MM.1S (cell line): ENCODE data around the gene STX10.
"Not testable (repeated sequence)": the region's sequence is repeated elsewhere in the genome, so short reads cannot be mapped to it uniquely, and the experiment has no call there.

Experiments used
- DNase-seq: peaks from one replicate; pipeline ENCODE4 v3.0.0-alpha.2; 2015
- H2AFZ ChIP-seq: fragments of 300-600 bp; sonication (generic); 2 replicates; pipeline ENCODE4 v1.6.0; 2016; ENCODE audit warnings: antibody characterized with exemption, low read length
- H3F3A ChIP-seq: fragments of 300-600 bp; sonication (generic); 2 replicates; pipeline ENCODE4 v1.6.1; 2016; ENCODE audit warnings: mild to moderate bottlenecking, antibody characterized with exemption, low read length, moderate library complexity, mixed read lengths; ENCODE audit not compliant: insufficient read depth
- H3K27ac ChIP-seq: fragments of 300-600 bp; sonication (generic); 2 replicates; pipeline ENCODE4 v1.5.1; 2016; ENCODE audit warnings: mild to moderate bottlenecking, low read length
- H3K27me3 ChIP-seq: fragments of 300-600 bp; sonication (generic); replicated peaks from 2 replicates; pipeline ENCODE4 v1.6.0; 2016; ENCODE audit warnings: low read length; ENCODE audit not compliant: insufficient read depth
- H3K36me3 ChIP-seq: fragments of 300-600 bp; sonication (generic); replicated peaks from 2 replicates; pipeline ENCODE4 v1.6.1; 2016; ENCODE audit warnings: mild to moderate bottlenecking, low read length, mixed read lengths; ENCODE audit not compliant: insufficient read depth
- H3K4me1 ChIP-seq: fragments of 300-600 bp; sonication (generic); 2 replicates; pipeline ENCODE4 v1.6.1; 2016; ENCODE audit warnings: low read length, mixed read lengths
- H3K4me2 ChIP-seq: fragments of 300-600 bp; sonication (generic); 2 replicates; pipeline ENCODE4 v1.6.0; 2016; ENCODE audit warnings: low read depth, low read length
- H3K4me3 ChIP-seq: fragments of 300-600 bp; sonication (generic); 2 replicates; pipeline ENCODE4 v1.5.1; 2016; ENCODE audit warnings: low read length, mixed read lengths
- H3K79me2 ChIP-seq: fragments of 300-600 bp; sonication (generic); 2 replicates; pipeline ENCODE4 v1.6.1; 2016; ENCODE audit warnings: mixed run types, low read length, mixed read lengths
- H3K9ac ChIP-seq: fragments of 300-600 bp; sonication (generic); 2 replicates; pipeline ENCODE4 v1.6.1; 2016; ENCODE audit warnings: low read length, mixed read lengths
- H3K9me2 ChIP-seq: fragments of 300-600 bp; sonication (generic); replicated peaks from 2 replicates; pipeline ENCODE4 v1.6.1; 2016; ENCODE audit warnings: mild to moderate bottlenecking, low read length, mixed read lengths; ENCODE audit not compliant: insufficient read depth
- H3K9me3 ChIP-seq: fragments of 300-600 bp; sonication (generic); replicated peaks from 2 replicates; pipeline ENCODE4 v1.6.1; 2016; ENCODE audit warnings: mild to moderate bottlenecking, low read length, mixed read lengths; ENCODE audit not compliant: insufficient read depth
- H4K20me1 ChIP-seq: fragments of 300-600 bp; sonication (generic); 2 replicates; pipeline ENCODE4 v1.6.1; 2016; ENCODE audit warnings: mild to moderate bottlenecking, low read length, moderate library complexity, mixed read lengths; ENCODE audit not compliant: insufficient read depth
- EZH2 ChIP-seq: fragments of 300-600 bp; sonication (generic); optimal IDR thresholded peaks from 2 replicates; pipeline ENCODE3; 2017; ENCODE audit warnings: low read depth, mild to moderate bottlenecking, antibody characterized with exemption, low read length, mixed read lengths
- EZH2phosphoT487 ChIP-seq: fragments of 300-600 bp; sonication (generic); IDR thresholded peaks from 2 replicates; pipeline ENCODE4 v1.6.1; 2018; ENCODE audit warnings: antibody characterized with exemption, low read length
- TF ChIP-seq, protein P1 (sequence below): fragments of 300-600 bp; sonication (generic); IDR thresholded peaks from 2 replicates; pipeline ENCODE4 v1.5.1; 2016; ENCODE audit warnings: antibody characterized with exemption, low read length, mixed read lengths

Gene STX10

DNA sequence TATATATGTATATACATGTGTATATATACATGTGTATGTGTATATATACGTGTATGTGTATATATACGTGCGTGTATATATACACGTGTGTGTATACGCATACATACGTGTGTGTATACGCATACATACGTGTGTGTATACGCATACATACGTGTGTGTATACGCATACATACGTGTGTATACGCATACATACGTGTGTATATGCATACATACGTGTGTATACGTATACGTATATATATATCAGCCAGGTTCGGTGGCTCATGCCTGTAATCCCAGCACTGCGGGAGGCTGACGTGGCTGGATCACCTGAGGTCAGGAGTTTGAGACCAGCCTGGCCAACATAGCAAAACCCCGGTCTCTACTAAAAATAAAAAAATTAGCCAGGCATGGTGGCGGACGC is 34.8 kb upstream of the STX10 start:
- H3K4me2 ChIP-seq, H3K79me2 ChIP-seq, H3K4me1 ChIP-seq, DNase-seq, H3K9ac ChIP-seq, H3K27ac ChIP-seq, H3K4me3 ChIP-seq, H3K9me2 ChIP-seq, H3K36me3 ChIP-seq, H2AFZ ChIP-seq, H3F3A ChIP-seq, H3K9me3 ChIP-seq, H4K20me1 ChIP-seq: not testable (repeated sequence)
- H3K27me3 ChIP-seq: peaks cover 62% of the 10 kb centered on the region

- H3K36me3 ChIP-seq: no peaks in the 10 kb centered on the region
- H3K4me3 ChIP-seq: no peak overlapping the region
- peaks cover 47% of the 10 kb centered on the region for H3K27me3 ChIP-seq
- no peak overlapping the region for H3K4me2 ChIP-seq
- H3K9me3 ChIP-seq: no peaks in the 10 kb centered on the region
- H2AFZ ChIP-seq: no peak overlapping the region
- no peak overlapping the region for H3K9ac ChIP-seq
- no peaks in the 10 kb centered on the region for H4K20me1 ChIP-seq
- H3K79me2 ChIP-seq: no peaks in the 10 kb centered on the region
- no peaks in the 10 kb centered on the region for H3K9me2 ChIP-seq
- H3F3A ChIP-seq: no peaks in the 10 kb centered on the region
- no peak for DNase-seq
- no peak overlapping the region for H3K27ac ChIP-seq
- TF ChIP-seq, protein P1, sequence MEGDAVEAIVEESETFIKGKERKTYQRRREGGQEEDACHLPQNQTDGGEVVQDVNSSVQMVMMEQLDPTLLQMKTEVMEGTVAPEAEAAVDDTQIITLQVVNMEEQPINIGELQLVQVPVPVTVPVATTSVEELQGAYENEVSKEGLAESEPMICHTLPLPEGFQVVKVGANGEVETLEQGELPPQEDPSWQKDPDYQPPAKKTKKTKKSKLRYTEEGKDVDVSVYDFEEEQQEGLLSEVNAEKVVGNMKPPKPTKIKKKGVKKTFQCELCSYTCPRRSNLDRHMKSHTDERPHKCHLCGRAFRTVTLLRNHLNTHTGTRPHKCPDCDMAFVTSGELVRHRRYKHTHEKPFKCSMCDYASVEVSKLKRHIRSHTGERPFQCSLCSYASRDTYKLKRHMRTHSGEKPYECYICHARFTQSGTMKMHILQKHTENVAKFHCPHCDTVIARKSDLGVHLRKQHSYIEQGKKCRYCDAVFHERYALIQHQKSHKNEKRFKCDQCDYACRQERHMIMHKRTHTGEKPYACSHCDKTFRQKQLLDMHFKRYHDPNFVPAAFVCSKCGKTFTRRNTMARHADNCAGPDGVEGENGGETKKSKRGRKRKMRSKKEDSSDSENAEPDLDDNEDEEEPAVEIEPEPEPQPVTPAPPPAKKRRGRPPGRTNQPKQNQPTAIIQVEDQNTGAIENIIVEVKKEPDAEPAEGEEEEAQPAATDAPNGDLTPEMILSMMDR: no peak
- no peak for TF ChIP-seq EZH2
- TF ChIP-seq EZH2phosphoT487: no peak
- no peaks in the 10 kb centered on the region for H3K4me1 ChIP-seq
Measured at GRCh38 chr19:13181747-13182388, 31.7 kb upstream of the STX10 start.

- DNase-seq, H3K4me2 ChIP-seq, H3K9me2 ChIP-seq, H4K20me1 ChIP-seq, H3K4me3 ChIP-seq, H3K79me2 ChIP-seq, H3K36me3 ChIP-seq, H3K9me3 ChIP-seq, H2AFZ ChIP-seq, H3K9ac ChIP-seq, H3K27ac ChIP-seq, H3K4me1 ChIP-seq, H3F3A ChIP-seq: not testable (repeated sequence)
- peaks cover 45% of the 10 kb centered on the region for H3K27me3 ChIP-seq
Measured at GRCh38 chr19:13178291-13178690, 28.1 kb upstream of the STX10 start.

DNA sequence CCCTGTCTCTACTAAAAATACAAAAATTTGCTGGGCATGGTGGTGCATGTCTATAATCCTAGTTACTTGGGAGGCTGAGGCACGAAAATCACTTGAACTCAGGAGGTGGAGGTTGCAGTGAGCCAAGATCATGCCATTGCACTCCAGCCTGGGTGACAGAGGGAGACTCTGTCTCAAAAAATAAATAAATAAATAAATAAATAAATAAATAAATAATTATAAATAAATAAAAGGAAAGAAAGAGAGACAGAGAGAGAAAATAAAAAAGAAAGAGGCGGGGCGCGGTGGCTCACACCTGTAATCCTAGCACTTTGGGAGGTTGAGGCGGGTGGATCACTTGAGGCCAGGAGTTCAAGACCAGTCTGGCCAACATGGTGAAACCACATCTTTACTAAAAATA is 27.4 kb upstream of the STX10 start:
- H3K9me2 ChIP-seq, H3K4me2 ChIP-seq, H3K27ac ChIP-seq, H3K9ac ChIP-seq, H3K36me3 ChIP-seq, H4K20me1 ChIP-seq, H2AFZ ChIP-seq, DNase-seq, H3K9me3 ChIP-seq, H3K4me1 ChIP-seq, H3K79me2 ChIP-seq, H3K4me3 ChIP-seq, H3F3A ChIP-seq: not testable (repeated sequence)
- peaks cover 50% of the 10 kb centered on the region for H3K27me3 ChIP-seq

GRCh38 chr19:13176345-13176744 is 26.2 kb upstream of the STX10 start:
- no peaks in the 10 kb centered on the region for H3K4me1 ChIP-seq
- H3K79me2 ChIP-seq: no peaks in the 10 kb centered on the region
- H3K4me3 ChIP-seq: no peak overlapping the region
- H3K9me3 ChIP-seq: no peaks in the 10 kb centered on the region
- H3K9ac ChIP-seq: no peak overlapping the region
- H3K4me2 ChIP-seq: no peak overlapping the region
- DNase-seq: no peak
- H3K9me2 ChIP-seq: no peaks in the 10 kb centered on the region
- no peaks in the 10 kb centered on the region for H4K20me1 ChIP-seq
- no peak overlapping the region for H3K27ac ChIP-seq
- H2AFZ ChIP-seq: no peak overlapping the region
- peaks cover 48% of the 10 kb centered on the region for H3K27me3 ChIP-seq
- no peaks in the 10 kb centered on the region for H3F3A ChIP-seq
- TF ChIP-seq EZH2 (no peak), EZH2phosphoT487 (no peak)
- TF ChIP-seq, protein P1: no peak
- H3K36me3 ChIP-seq: no peaks in the 10 kb centered on the region
